ENCODE results near the gene CD6. TPM values are rescaled to one million over a fixed set of nuclear protein-coding genes. Genes with fewer than 3 reads are reported as not detected.
A peak's percentile ranks its signal among the peaks of the same experiment; 100 is the strongest.

CD6 gene
- total and polyA plus RNA-seq, 11 donors: 0.08 to 6.1 (median 0.34) TPM; not detected in 1

GRCh38 chr11:60934790-60935605, 36.5 kb upstream of the CD6 start:
- 88 to 92% (median 89%) methylated on average over 17 to 21 of the region's 21 CpGs for WGBS, 4 donors
- H3K4me1 ChIP-seq: peaks cover 0 to 25% (median 11%) of the 10 kb centered on the region in 12 donors
- no peak overlapping the region for H3K4me3 ChIP-seq
- TF ChIP-seq CTCF (IDR thresholded peaks at IDR 0.05) (no peak), POLR2A (IDR thresholded peaks at IDR 0.05) (no peak)
- H3K9me3 ChIP-seq: no peaks in the 10 kb centered on the region
- intact Hi-C loops (cut with DNase I): no loop called here
- no peaks in the 10 kb centered on the region for H3K27me3 ChIP-seq
- DNase-seq (peak in 1 of 5 donors; percentile 55), ATAC-seq (no peak)
- peaks cover 0 to 32% (median 10%) of the 10 kb centered on the region in 9 donors for H3K36me3 ChIP-seq
- no peak overlapping the region for H3K27ac ChIP-seq

- Histone ChIP-seq H3K4me3 (no peak overlapping the region), H3K27ac (peak overlapping the region in 5 of 12 donors; percentile 4 to 74 (median 72)), H3K36me3 (peaks cover 0 to 40% (median 17%) of the 10 kb centered on the region in 9 donors), H3K27me3 (no peaks in the 10 kb centered on the region), H3K4me1 (peaks cover 0 to 25% (median 12%) of the 10 kb centered on the region in 12 donors), H3K9me3 (no peaks in the 10 kb centered on the region)
- ATAC-seq (peak in 1 of 4 donors; percentile 8), DNase-seq (peak in 1 of 5 donors; percentile 50)
- WGBS, 4 donors: 82 to 92% (median 91%) methylated on average over 14 to 27 of the region's 27 CpGs
- intact Hi-C loops (cut with DNase I): no loop called here
- TF ChIP-seq CTCF (IDR thresholded peaks at IDR 0.05) (no peak), POLR2A (IDR thresholded peaks at IDR 0.05) (no peak)
Observed at GRCh38 chr11:60935676-60936442, 35.6 kb upstream of the CD6 start.

- no peak overlapping the region for H3K4me3 ChIP-seq
- H3K36me3 ChIP-seq: peaks cover 0 to 48% (median 24%) of the 10 kb centered on the region in 9 donors
- intact Hi-C loops (cut with DNase I): no loop called here
- peaks cover 0 to 27% (median 15%) of the 10 kb centered on the region in 12 donors for H3K4me1 ChIP-seq
- WGBS, 4 donors: 79 to 87% (median 85%) methylated on average over 14 to 18 of the region's 18 CpGs
- H3K27me3 ChIP-seq: no peaks in the 10 kb centered on the region
- DNase-seq (peak in 2 of 5 donors; percentile 21 to 65), ATAC-seq (peak in 1 of 4 donors; percentile 1)
- no peak for TF ChIP-seq POLR2A (IDR thresholded peaks at IDR 0.05)
- TF ChIP-seq CTCF (IDR thresholded peaks at IDR 0.05): no peak
- no peaks in the 10 kb centered on the region for H3K9me3 ChIP-seq
- peak overlapping the region; percentile 46 to 80 (median 70) for H3K27ac ChIP-seq
Observed at GRCh38 chr11:60936467-60937143, 34.9 kb upstream of the CD6 start.

Data from heart left ventricle (tissue), 16 donors.